HG02759 (cell line): ENCODE data around the gene RASL10A.

Experiments
- ATAC-seq: cut with Tn5 transposase; IDR thresholded peaks from one replicate; pipeline ENCODE4 v1.9.1; 2021; ENCODE audit warnings: mild to moderate bottlenecking, moderate library complexity; ENCODE audit not compliant: unreplicated experiment

The RASL10A gene

DNA sequence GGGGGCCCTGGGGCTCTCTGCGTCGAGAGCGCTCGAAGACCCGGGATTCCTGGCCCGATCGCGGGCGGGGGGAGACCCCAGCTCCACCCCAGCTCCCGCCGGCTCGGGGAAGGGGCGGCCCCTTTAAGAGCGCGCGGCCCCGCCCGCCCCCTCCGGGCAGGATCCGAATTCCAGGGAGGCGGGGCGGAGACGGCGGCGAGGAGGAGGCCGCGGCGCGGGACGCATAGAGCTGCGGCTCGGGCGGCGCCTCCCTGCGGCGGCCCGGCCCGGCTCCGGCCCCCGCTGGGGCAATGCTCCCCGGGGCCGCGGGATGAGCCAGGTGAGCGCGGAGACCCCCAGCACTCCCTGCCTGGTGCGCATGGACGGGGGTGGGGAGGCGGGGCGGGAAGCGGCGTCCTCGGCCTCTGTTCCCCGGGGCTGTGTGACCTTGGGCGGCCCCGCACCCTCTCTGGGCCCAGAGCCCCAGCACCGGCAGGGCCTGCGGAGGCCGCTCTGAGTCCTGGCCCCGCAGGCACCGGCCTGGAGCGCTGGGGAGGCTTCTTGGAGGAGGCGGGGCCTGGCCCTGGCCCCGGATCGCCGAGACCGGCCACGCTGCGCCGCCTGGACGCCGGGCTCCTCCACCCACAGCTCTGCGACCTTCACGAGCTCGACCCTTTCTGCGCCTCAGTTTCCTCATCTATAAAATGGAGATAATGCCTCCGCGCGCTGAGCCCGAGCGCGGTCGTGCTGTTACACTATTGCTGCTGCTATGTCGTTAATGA lies 8.5 kb downstream of the RASL10A start:
- ATAC-seq: no peak

- ATAC-seq: no peak
Measured at GRCh38 chr22:29306175-29306834, 9.2 kb downstream of the RASL10A start, which contains the start of gene GAS2L1. Gene GAS2L1 (plus strand): TSS chr22:29306650. CDS start chr22:29308106, 1,456 bp downstream.

GRCh38 chr22:29305836-29306174 lies 9.7 kb downstream of the RASL10A start:
- no peak for ATAC-seq

DNA sequence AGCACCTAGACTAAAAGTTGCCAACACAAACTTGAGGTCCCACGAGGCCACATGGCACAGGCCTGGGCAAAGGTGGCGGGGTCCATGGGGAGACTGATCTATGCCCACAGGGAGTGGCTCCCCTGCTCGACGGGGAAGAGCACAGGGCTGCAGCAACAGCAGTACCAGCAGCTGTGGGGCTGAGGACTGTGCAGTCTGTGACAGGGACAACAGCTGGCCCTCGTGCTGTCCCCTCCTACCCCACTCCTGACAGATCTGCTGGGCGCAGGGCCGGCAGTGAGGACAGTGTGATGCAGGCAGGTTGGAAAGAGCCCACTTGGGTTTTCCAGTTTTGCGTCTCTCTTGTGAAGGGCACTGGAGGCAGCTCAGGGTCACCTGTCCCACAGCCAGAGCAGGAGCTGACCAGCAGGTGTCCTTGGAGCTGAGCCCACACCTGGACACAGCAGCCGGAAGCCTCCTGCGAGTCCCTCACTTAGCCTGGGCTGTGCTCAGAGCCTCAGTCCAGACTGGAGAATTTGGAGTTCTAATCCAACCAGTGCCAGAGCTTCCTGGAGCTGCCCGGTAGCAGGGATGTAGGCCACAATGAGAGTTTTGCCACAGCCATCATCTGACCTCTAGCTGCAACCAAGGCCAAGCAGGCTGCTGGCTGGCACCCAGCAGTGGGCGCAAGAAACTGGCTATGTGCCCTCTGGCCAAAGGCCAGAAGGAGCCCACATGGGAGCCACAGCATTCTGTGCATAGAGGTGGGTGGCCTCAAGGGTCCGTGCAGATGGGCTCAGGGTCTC lies 12.6 kb downstream of the RASL10A start:
- no peak for ATAC-seq

DNA sequence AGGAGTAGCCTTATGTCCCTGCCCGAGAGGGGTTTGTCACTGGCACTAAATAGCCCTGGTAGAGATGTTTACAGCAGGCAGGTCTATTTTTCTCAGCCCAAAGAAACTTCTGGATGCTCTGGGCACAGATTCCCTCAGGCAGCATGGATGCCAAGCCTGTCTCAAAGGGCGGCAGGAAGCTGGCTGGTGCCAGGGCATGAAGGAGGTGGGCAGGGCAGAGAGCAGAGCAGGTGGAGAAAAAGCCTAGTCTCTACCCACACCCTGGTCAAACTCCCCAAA lies 13.2 kb downstream of the RASL10A start:
- ATAC-seq: no peak

DNA sequence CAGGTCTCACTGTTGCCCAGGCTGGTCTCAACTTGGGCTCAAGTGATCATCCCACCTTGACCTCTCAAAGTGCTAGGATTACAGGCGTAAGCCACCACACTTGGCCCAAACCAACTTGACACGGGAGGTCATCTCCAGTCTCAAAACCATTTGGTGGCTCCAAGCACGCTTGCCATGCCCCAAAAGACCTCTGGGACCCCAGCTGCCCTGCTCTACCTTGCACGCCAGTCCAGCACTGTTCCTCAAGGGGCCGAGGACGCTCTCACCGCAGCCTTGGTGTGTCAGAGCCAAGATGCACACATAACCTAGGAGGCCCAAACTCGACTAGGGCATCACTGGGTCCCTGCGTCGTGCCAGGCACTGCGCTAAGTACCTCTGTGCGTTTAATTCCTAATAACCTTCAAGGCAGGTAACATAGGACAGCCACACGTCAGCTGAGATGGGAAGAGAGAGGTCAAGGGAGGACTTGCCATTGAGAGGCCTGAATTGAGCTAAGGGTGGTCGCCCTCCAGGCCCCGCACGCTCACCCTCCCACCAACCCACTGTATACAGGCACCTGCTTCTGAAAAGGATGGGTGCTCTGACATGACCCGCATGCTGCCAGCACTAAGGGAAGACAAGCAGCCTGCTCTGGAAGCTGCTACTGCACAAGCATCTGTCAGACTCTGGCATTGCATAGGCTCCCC lies 13.6 kb downstream of the RASL10A start:
- ATAC-seq: no peak

GRCh38 chr22:29300807-29301601 lies 14.5 kb downstream of the RASL10A start:
- ATAC-seq: no peak

DNA sequence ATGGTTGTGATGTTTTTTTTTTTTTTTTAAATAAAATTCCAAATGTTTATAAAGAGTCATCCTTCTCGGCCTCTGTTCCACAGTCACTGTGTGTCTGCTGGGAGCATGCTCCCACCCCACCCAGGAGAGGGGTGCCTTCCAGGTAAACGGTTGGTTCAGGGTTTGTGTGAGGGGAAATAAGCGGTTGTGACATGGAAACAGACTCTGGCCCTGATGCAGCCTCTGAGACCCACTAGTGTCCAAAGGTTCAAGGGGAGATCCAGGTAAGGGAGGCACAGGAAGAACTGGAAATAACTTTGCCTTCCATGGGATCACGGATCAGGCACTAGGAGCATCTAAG lies 15.1 kb downstream of the RASL10A start:
- no peak for ATAC-seq

GRCh38 chr22:29299136-29299900 lies 16.2 kb downstream of the RASL10A start:
- no peak for ATAC-seq

DNA sequence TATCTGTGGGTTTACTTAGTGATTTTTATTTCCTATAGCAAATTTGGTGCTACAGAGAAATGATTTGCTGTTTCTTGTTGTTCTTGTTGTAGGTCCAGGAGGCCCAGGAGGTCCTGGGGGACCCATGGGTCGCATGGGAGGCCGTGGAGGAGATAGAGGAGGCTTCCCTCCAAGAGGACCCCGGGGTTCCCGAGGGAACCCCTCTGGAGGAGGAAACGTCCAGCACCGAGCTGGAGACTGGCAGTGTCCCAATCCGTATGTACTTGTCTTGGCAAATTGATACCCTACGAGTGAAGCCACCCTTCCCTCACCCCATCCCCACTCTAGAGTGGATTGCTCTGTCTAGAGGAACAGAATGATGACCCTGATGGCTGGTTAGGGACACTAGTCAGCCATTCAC lies 16.9 kb downstream of the RASL10A start:
- no peak for ATAC-seq

DNA sequence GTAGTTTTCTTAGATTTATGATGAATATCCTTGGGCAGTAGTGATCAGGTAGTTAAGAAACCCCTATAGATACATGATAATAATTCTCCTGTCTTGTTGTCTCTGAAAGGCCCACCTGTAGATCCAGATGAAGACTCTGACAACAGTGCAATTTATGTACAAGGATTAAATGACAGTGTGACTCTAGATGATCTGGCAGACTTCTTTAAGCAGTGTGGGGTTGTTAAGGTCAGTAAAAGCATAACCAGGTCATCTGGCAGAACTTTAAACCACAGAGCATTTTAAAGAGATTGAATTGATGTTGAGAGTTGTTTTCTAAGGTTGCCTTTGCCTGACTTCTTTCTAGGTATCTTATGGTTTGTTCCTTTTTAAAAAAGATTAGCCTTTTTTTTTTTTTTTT lies 23.1 kb downstream of the RASL10A start:
- ATAC-seq: no peak

- no peak for ATAC-seq
Measured at GRCh38 chr22:29291215-29291614, 24.3 kb downstream of the RASL10A start.

DNA sequence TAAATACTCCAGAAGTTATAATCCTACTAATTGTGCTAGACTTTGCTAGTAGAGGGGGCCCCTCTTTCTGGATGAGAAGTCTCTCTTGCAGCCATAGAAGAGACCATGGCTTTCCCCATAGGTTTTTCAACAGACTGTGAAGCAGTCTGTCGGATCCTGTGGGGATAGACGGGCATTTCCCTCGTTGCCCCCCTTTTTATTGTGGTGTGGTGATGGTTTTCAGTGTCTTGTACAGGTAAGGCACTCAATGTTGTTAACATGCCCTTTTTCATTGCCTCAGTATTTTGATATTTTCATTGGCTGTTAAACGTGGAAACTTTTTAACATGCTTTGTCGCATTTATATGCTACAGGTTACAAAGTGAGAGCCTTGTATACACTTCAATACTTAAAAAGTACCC lies 25.4 kb downstream of the RASL10A start:
- ATAC-seq: no peak

GRCh38 chr22:29288837-29289236 lies 26.7 kb downstream of the RASL10A start:
- ATAC-seq: no peak

DNA sequence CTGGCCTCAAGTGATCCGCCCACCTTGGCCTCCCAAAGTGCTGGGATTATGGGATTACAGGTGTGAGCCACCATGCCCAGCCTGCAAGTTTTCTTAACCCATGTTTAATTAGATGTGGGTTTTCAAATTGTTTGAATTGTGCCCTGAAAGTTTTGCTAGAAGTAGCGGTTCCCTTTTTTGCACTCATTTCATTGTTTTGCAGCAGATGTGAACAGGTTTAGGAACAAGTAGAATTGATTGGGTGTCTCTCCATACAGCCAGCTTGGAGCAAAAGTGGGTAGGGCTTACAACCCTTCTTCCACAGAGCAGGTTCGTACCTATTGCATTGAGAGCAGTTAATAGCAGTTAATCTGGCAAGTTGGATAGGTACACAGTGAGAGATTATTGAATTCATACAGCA lies 31.3 kb downstream of the RASL10A start:
- no peak for ATAC-seq

GRCh38 chr22:29277927-29278326 lies 37.6 kb downstream of the RASL10A start:
- no peak for ATAC-seq

- ATAC-seq: no peak
Measured at GRCh38 chr22:29275819-29276565, 39.5 kb downstream of the RASL10A start.

DNA sequence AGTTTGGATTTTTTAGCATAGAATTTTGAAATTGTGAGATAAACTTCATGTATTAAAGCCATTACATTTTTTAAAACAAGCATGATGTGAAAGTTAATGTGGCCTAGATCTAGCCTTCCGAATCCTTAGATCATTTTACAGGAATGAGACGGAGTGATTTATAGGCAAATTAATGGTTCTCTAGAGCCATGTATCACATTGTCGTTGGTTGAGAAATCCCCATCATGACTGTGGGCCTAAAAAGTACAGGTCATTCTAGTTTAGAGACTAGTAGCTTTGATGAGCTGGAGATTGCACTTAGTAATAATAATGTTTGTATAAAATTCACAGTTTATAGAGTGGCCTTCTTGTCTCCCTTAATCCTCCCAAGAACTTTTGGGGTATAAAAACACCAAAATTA lies 40.3 kb downstream of the RASL10A start:
- ATAC-seq: no peak

- no peak for ATAC-seq
Measured at GRCh38 chr22:29272624-29273023, 42.9 kb downstream of the RASL10A start.
